Muscle layer of duodenum (tissue), 2 donors: ENCODE results near the gene EIF3A.
A peak's percentile ranks its signal among the peaks of the same experiment; 100 is the strongest.
"Not testable (repeated sequence)": the region's sequence is repeated elsewhere in the genome, so short reads cannot be mapped to it uniquely, and the experiment has no call there.

Source experiments
- H3K27ac ChIP-seq: one replicate; pipeline ENCODE4 v1.7.0; 2013; ENCODE audit warnings: mild to moderate bottlenecking, low read length
- H3K27me3 ChIP-seq: one replicate; pipeline ENCODE4 v1.7.0; 2013; ENCODE audit warnings: low read depth, mild to moderate bottlenecking, control low read depth, low read length
- H3K36me3 ChIP-seq, 2 donors: one replicate each; pipeline ENCODE4 v1.7.0; 2013; ENCODE audit warnings: low read length in 2 of 2, control low read depth in 1 of 2, mild to moderate bottlenecking in 1 of 2; ENCODE audit not compliant: insufficient read depth in 2 of 2, control insufficient read depth in 1 of 2
- H3K4me1 ChIP-seq, 2 donors: one replicate each; pipeline ENCODE4 v1.7.0; 2013; ENCODE audit warnings: low read length in 2 of 2, mild to moderate bottlenecking in 2 of 2, control low read depth in 1 of 2, moderate library complexity in 1 of 2; ENCODE audit not compliant: insufficient read depth in 2 of 2, control insufficient read depth in 1 of 2
- H3K4me3 ChIP-seq, 2 donors: one replicate each; pipeline ENCODE4 v1.7.0; 2013; ENCODE audit warnings: low read length in 2 of 2, low read depth in 1 of 2, mild to moderate bottlenecking in 1 of 2
- H3K9me3 ChIP-seq, 2 donors: one replicate each; pipeline ENCODE4 v1.7.0; 2013; ENCODE audit warnings: low read length in 2 of 2, control low read depth in 1 of 2, mild to moderate bottlenecking in 1 of 2; ENCODE audit not compliant: control insufficient read depth in 1 of 2
- donor health status: healthy.

Gene EIF3A

GRCh38 chr10:119096641-119097415 lies 16.2 kb upstream of the EIF3A start:
- not testable (repeated sequence) for H3K27me3 ChIP-seq, H3K4me3 ChIP-seq, H3K4me1 ChIP-seq, H3K36me3 ChIP-seq, H3K9me3 ChIP-seq, H3K27ac ChIP-seq

DNA sequence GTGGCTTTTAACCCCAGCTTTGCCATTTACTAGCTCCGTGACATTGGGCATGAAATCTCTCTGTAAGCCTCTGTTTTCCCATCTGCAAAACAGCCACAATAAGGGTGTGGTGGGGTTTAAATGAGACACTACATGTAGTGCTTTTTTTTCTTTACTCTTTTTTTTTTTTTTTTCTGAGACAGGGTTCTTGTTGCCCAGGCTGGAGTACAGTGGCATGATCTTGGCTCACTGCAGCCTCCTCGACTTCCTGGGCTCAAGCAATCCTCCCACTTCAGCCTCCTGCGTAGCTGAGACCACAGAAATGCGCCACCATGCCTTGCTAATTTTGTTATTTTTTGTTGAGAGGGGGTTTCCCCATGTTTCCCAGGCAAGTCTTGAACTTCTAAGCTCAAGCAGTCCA lies 15.0 kb upstream of the EIF3A start:
- no peaks in the 10 kb centered on the region for H3K27me3 ChIP-seq
- H3K4me3 ChIP-seq, result no peak overlapping the region
- no peaks in the 10 kb centered on the region for H3K4me1 ChIP-seq
- H3K9me3 ChIP-seq, result no peaks in the 10 kb centered on the region
- H3K36me3 ChIP-seq, result no peaks in the 10 kb centered on the region
- H3K27ac ChIP-seq, result no peak overlapping the region

GRCh38 chr10:119090968-119091367 lies 10.4 kb upstream of the EIF3A start:
- Histone ChIP-seq H3K27ac (peak overlapping the region; percentile 24), H3K4me3 (no peak overlapping the region), H3K4me1 (no peaks in the 10 kb centered on the region), H3K9me3 (no peaks in the 10 kb centered on the region), H3K27me3 (no peaks in the 10 kb centered on the region), H3K36me3 (no peaks in the 10 kb centered on the region)

- H3K9me3 ChIP-seq, result no peaks in the 10 kb centered on the region
- no peak overlapping the region for H3K4me3 ChIP-seq
- H3K27me3 ChIP-seq, result no peaks in the 10 kb centered on the region
- peak overlapping the region; percentile 24 for H3K27ac ChIP-seq
- no peaks in the 10 kb centered on the region for H3K4me1 ChIP-seq
- H3K36me3 ChIP-seq, result no peaks in the 10 kb centered on the region
These were observed 9.6 kb upstream of the EIF3A start for GRCh38 chr10:119090026-119090795.

DNA sequence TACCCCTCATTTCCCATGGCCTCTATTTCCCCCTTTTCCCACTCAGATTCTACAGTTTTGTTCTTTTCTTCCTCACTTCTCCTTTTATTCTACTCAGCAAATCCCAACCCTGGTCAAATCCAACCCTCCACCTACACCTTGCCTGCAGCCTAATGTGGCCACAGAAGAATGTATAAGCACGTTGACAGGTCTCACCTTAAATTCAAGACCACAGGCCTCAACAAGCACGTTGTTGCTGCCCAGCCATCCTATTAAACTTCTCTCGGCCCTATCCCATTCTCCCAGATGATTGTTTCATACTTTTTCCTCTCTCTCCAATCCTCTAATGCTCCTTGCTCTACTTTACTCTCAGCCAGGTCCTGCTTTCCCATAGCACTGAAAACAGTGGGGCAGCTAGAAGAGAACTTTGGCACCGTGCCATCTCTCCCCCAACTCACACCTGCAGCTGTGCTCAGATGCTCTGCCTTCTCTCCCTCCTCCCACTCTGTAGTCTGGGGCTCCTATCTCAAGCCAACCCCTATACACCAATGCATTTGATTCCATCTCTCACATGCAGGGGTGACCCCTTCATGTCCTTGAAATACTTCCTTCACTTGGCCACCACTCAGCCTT lies 6.8 kb upstream of the EIF3A start:
- H3K4me3 ChIP-seq, result no peak overlapping the region
- H3K9me3 ChIP-seq, result no peaks in the 10 kb centered on the region
- no peak overlapping the region for H3K27ac ChIP-seq

GRCh38 chr10:119084896-119085295 lies 4.3 kb upstream of the EIF3A start:
- no peaks in the 10 kb centered on the region for H3K4me1 ChIP-seq
- no peak overlapping the region for H3K27ac ChIP-seq
- H3K4me3 ChIP-seq, result no peak overlapping the region
- H3K36me3 ChIP-seq, result peaks cover 0 to 6% of the 10 kb centered on the region in 2 donors
- no peaks in the 10 kb centered on the region for H3K9me3 ChIP-seq
- H3K27me3 ChIP-seq, result no peaks in the 10 kb centered on the region

More for the DNA sequence above, 6.8 kb upstream of the EIF3A start:
- Histone ChIP-seq H3K27me3 (no peaks in the 10 kb centered on the region), H3K4me1 (no peaks in the 10 kb centered on the region), H3K36me3 (no peaks in the 10 kb centered on the region)

DNA sequence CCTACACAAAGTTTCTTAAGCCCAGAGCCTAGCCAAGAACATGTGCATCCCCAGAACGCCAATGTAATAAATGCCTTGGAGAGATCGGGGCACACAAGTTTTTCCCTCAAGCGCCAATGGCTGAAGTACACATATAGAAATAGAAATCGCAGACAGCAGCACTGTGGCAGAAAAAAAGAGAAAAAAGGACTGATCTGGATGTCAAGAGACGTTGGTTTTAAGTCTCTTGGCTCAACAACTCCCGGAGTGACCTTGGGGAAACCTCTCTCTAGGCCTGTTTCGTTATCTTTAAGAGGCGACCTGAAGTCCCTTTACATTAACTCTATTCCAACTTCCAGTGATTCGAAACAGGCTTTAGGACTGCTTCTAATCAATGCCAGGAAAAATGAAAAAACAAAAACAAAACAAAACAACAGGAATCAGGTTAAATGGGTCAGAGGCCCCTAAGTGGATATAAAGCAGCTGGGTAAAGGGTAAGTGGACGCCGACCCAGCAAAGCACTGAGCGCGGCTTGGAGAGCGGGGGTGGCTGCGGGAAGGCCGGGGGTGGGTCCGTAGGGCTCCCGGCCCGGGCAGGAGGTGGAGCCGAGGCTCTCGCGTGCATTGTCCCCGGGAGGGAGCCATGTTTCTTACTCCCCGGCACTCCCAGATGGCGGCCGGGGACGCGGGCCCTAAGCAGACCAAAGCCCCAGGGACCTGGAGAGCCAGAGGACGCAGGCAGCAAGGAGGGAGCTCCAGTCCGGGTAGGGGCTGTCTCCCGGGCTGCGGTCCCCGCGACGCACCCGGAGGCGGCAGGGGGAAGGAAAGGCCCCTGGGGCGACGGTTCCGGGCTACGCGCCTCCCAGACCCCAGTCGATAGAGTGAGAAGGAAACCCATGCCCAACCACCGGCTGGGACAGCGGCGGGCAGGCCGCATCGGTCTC lies 757 bp downstream of the EIF3A start:
- H3K4me1 ChIP-seq, result peaks cover 7 to 29% of the 10 kb centered on the region in 2 donors
- H3K27me3 ChIP-seq, result no peaks in the 10 kb centered on the region
- H3K36me3 ChIP-seq, result peaks cover 0 to 6% of the 10 kb centered on the region in 2 donors
- peak overlapping the region; percentile 99 for H3K27ac ChIP-seq
- H3K9me3 ChIP-seq, result no peaks in the 10 kb centered on the region
- peak overlapping the region; percentile 79 to 93 for H3K4me3 ChIP-seq

DNA sequence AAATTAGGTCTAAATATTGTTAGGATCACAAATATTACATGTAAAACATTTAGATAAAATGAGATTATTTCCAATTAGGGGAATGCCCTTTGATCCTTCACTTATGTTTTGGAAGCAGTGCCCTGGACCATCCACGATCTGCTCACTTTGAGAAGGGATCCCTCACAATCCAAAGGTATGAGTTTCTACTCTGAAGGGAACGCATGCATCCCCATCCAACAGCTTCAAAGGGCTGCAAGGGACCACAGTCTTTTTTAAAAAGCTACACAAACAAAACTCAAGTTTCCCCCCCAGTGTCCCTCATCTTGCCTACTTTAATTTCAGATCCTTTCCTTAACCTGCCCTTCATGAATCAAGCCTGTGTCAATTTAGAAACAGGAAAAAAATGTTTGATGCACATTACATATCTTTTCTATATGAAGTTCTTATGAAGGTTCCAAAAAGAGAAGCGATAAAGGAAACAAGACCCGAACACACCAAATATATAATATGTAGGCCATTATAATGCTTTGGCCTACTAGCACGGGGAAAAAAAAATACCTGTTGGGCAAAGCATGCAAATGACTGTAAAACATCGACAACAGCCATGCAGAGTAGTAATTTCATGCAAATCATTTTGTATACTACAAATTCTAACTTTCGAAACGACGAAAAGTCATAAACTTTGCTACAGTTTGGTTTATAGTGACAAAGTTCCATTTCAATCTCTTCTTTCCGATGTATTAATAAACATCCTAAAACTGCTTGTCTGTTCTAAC lies 2.0 kb downstream of the EIF3A start:
- peaks cover 0 to 6% of the 10 kb centered on the region in 2 donors for H3K36me3 ChIP-seq
- peaks cover 7 to 29% of the 10 kb centered on the region in 2 donors for H3K4me1 ChIP-seq
- H3K9me3 ChIP-seq, result no peaks in the 10 kb centered on the region
- H3K27ac ChIP-seq, result peak overlapping the region; percentile 99
- H3K27me3 ChIP-seq, result no peaks in the 10 kb centered on the region
- peak overlapping the region; percentile 79 to 93 for H3K4me3 ChIP-seq

DNA sequence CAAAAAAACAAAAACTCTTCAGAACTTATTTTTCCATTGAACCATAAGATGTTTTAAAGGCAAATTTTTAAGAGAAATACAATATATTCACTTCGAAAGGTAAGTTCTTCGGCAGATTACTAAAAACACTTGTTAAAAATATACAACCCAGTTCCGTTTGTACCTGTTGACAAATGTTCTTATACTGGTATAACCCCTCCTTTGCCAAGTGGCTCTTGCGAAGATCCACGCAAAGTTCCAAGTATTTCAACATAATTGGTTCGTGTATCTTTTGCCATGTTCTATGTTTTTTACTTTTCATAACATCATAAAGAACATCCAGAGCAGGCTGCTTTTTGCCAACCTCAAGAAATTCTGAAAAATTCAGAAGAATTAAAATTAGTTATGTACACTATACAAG lies 7.0 kb downstream of the EIF3A start:
- Histone ChIP-seq H3K4me1 (peaks cover 7 to 21% of the 10 kb centered on the region in 2 donors), H3K36me3 (peaks cover 35 to 39% of the 10 kb centered on the region in 2 donors), H3K4me3 (no peak overlapping the region), H3K27ac (no peak overlapping the region), H3K9me3 (no peaks in the 10 kb centered on the region), H3K27me3 (no peaks in the 10 kb centered on the region)

- no peak overlapping the region for H3K27ac ChIP-seq
- peaks cover 0 to 5% of the 10 kb centered on the region in 2 donors for H3K4me1 ChIP-seq
- H3K27me3 ChIP-seq, result no peaks in the 10 kb centered on the region
- no peaks in the 10 kb centered on the region for H3K9me3 ChIP-seq
- no peak overlapping the region for H3K4me3 ChIP-seq
- peaks cover 57 to 58% of the 10 kb centered on the region in 2 donors for H3K36me3 ChIP-seq
These were observed 10.0 kb downstream of the EIF3A start for GRCh38 chr10:119070395-119071165.
